SK-N-SH treated with all-trans-retinoic acid at 6 μM for 48 hours (cell line): ENCODE measurements around the gene PRKG1.

Experiments
- ATAC-seq: fragments of 200-7000 bp; cut with Tn5 transposase; 3 replicates; pipeline ENCODE4 v1.9.1; 2020; ENCODE audit warnings: mild to moderate bottlenecking, moderate library complexity
- ARNTL ChIP-seq: fragments of 450-650 bp; formaldehyde crosslinking; IDR thresholded peaks from 2 replicates; pipeline ENCODE4 v1.5.0; 2020; ENCODE audit warnings: low read depth, mild to moderate bottlenecking, moderate library complexity, borderline replicate concordance
- BACH2 ChIP-seq: fragments of 250-450 bp; sonication (Bioruptor Pico); IDR thresholded peaks from 2 replicates; pipeline ENCODE4 v1.9.0; 2021; ENCODE audit warnings: mild to moderate bottlenecking, borderline replicate concordance
- CREB5 ChIP-seq: fragments of 250-450 bp; sonication (Bioruptor Pico); IDR thresholded peaks from 2 replicates; pipeline ENCODE4 v1.5.1; 2020; ENCODE audit warnings: low read depth, mild to moderate bottlenecking, moderate library complexity
- CSRNP3 ChIP-seq: fragments of 250-450 bp; sonication (Bioruptor Pico); IDR thresholded peaks from 2 replicates; pipeline ENCODE4 v1.5.1; 2021; ENCODE audit warnings: mild to moderate bottlenecking, moderate library complexity
- ESRRG ChIP-seq: fragments of 250-450 bp; sonication (Bioruptor Pico); IDR thresholded peaks from 2 replicates; pipeline ENCODE4 v1.6.1; 2021; ENCODE audit warnings: mild to moderate bottlenecking
- GLIS3 ChIP-seq: fragments of 250-450 bp; sonication (Bioruptor Pico); IDR thresholded peaks from 2 replicates; pipeline ENCODE4 v1.5.0; 2020; ENCODE audit warnings: mild to moderate bottlenecking, moderate library complexity
- ISL1 ChIP-seq: fragments of 250-450 bp; sonication (Bioruptor Pico); IDR thresholded peaks from 2 replicates; pipeline ENCODE4 v2.1.2; 2022; ENCODE audit warnings: mild to moderate bottlenecking, moderate library complexity
- OSR1 ChIP-seq: fragments of 250-450 bp; sonication (Bioruptor Pico); IDR thresholded peaks from 2 replicates; pipeline ENCODE4 v1.8.0; 2022; ENCODE audit warnings: moderate library complexity, mild to moderate bottlenecking, inconsistent platforms
- PATZ1 ChIP-seq: fragments of 250-450 bp; sonication (Bioruptor Pico); IDR thresholded peaks from 2 replicates; pipeline ENCODE4 v1.8.0; 2020; ENCODE audit warnings: mild to moderate bottlenecking, moderate library complexity, borderline replicate concordance
- POU6F1 ChIP-seq: fragments of 250-450 bp; sonication (Bioruptor Pico); IDR thresholded peaks from 2 replicates; pipeline ENCODE4 v1.8.0; 2021; ENCODE audit warnings: low read depth, mild to moderate bottlenecking, moderate library complexity, borderline replicate concordance
- PPARA ChIP-seq: fragments of 250-450 bp; sonication (Bioruptor Pico); IDR thresholded peaks from 2 replicates; pipeline ENCODE4 v1.5.0; 2020; ENCODE audit warnings: mild to moderate bottlenecking, borderline replicate concordance
- RARB ChIP-seq: fragments of 250-450 bp; sonication (Bioruptor Pico); IDR thresholded peaks from 2 replicates; pipeline ENCODE4 v1.8.0; 2021; ENCODE audit warnings: mild to moderate bottlenecking, moderate library complexity
- SNAI2 ChIP-seq: fragments of 250-450 bp; sonication (Bioruptor Pico); IDR thresholded peaks from 2 replicates; pipeline ENCODE4 v1.5.0; 2020; ENCODE audit warnings: mild to moderate bottlenecking, moderate library complexity
- TCF4 ChIP-seq: fragments of 250-450 bp; sonication (Bioruptor Pico); IDR thresholded peaks from 2 replicates; pipeline ENCODE4 v1.8.0; 2021; ENCODE audit warnings: mild to moderate bottlenecking, moderate library complexity, borderline replicate concordance
- TOX ChIP-seq: fragments of 250-450 bp; sonication (Bioruptor Pico); IDR thresholded peaks from 2 replicates; pipeline ENCODE4 v1.8.0; 2021; ENCODE audit warnings: mild to moderate bottlenecking, moderate library complexity, borderline replicate concordance
- TSHZ2 ChIP-seq: fragments of 250-450 bp; sonication (Bioruptor Pico); IDR thresholded peaks from 2 replicates; pipeline ENCODE4 v1.5.0; 2020; ENCODE audit warnings: mild to moderate bottlenecking, moderate library complexity
- ZC3H10 ChIP-seq: fragments of 250-450 bp; sonication (Bioruptor Pico); IDR thresholded peaks from 2 replicates; pipeline ENCODE4 v1.5.1; 2021; ENCODE audit warnings: mild to moderate bottlenecking, moderate library complexity
- ZFP3 ChIP-seq: fragments of 250-450 bp; sonication (Bioruptor Pico); IDR thresholded peaks from 2 replicates; pipeline ENCODE4 v1.5.0; 2020; ENCODE audit warnings: mild to moderate bottlenecking, moderate library complexity
- ZFP30 ChIP-seq: fragments of 450-650 bp; formaldehyde crosslinking; IDR thresholded peaks from 2 replicates; pipeline ENCODE4 v1.5.0; 2022; ENCODE audit warnings: mild to moderate bottlenecking, moderate library complexity
- ZNF565 ChIP-seq: fragments of 450-650 bp; formaldehyde crosslinking; conservative IDR thresholded peaks from 2 replicates; pipeline ENCODE4 v1.5.0; 2020; ENCODE audit warnings: low read depth, mild to moderate bottlenecking, moderate library complexity
- ZNF70 ChIP-seq: fragments of 450-650 bp; formaldehyde crosslinking; IDR thresholded peaks from 2 replicates; pipeline ENCODE4 v1.5.0; 2020; ENCODE audit warnings: mild to moderate bottlenecking, moderate library complexity
- ZNF8 ChIP-seq: fragments of 450-650 bp; formaldehyde crosslinking; IDR thresholded peaks from 2 replicates; pipeline ENCODE4 v1.5.0; 2020; ENCODE audit warnings: mild to moderate bottlenecking, moderate library complexity

PRKG1 gene

GRCh38 chr10:51086710-51087109 is 12.4 kb downstream of the PRKG1 start:
- no peak for ATAC-seq
- TF ChIP-seq ZC3H10 (no peak), TSHZ2 (CRISPR knock-in tag) (no peak), ZNF70 (CRISPR knock-in tag) (no peak), ZNF565 (CRISPR knock-in tag) (no peak), ARNTL (CRISPR knock-in tag) (no peak), POU6F1 (CRISPR knock-in tag) (no peak), ZFP30 (CRISPR knock-in tag) (no peak)

GRCh38 chr10:51087114-51087513 is 12.8 kb downstream of the PRKG1 start:
- ATAC-seq = no peak
- TF ChIP-seq ZFP30 (CRISPR knock-in tag) (no peak), CSRNP3 (CRISPR knock-in tag) (no peak), ESRRG (CRISPR knock-in tag) (no peak), TCF4 (CRISPR knock-in tag) (no peak), SNAI2 (CRISPR knock-in tag) (no peak), ZFP3 (CRISPR knock-in tag) (no peak)
- TF ChIP-seq, all 23 proteins: peak for 0

- TF ChIP-seq ZNF70 (CRISPR knock-in tag) (no peak), ZFP3 (CRISPR knock-in tag) (no peak), BACH2 (CRISPR knock-in tag) (no peak), OSR1 (CRISPR knock-in tag) (no peak), TCF4 (CRISPR knock-in tag) (no peak), PATZ1 (CRISPR knock-in tag) (no peak), SNAI2 (CRISPR knock-in tag) (no peak), PPARA (CRISPR knock-in tag) (no peak), TSHZ2 (CRISPR knock-in tag) (no peak), ZC3H10 (no peak), GLIS3 (CRISPR knock-in tag) (no peak), TOX (CRISPR knock-in tag) (no peak), ZNF8 (no peak), RARB (no peak), ISL1 (CRISPR knock-in tag) (no peak), ARNTL (CRISPR knock-in tag) (no peak), CREB5 (no peak), ZNF565 (CRISPR knock-in tag) (no peak), CSRNP3 (CRISPR knock-in tag) (no peak)
- no peak for ATAC-seq
Observed at GRCh38 chr10:51090190-51090589, 15.9 kb downstream of the PRKG1 start.
